B cell (primary cell): ENCODE data around the gene MIAT. TPM values are rescaled to one million over a fixed set of nuclear protein-coding genes. Genes with fewer than 3 reads are reported as not detected.

Experiments
- ATAC-seq: fragments of 200-7000 bp; cut with Tn5 transposase; one replicate; pipeline ENCODE4 v1.10.0; 2021; ENCODE audit warnings: low read depth, mild to moderate bottlenecking, moderate number of reproducible peaks, moderate library complexity
- CTCF ChIA-PET: fragments of 350-600 bp; sonication (Branson Sonifier 250); formaldehyde crosslinking; loops from one replicate; lab custom pipeline; 2021; ENCODE audit warnings: antibody characterized with exemption, inconsistent platforms; lab: Charles Lee
- POLR2A ChIA-PET: fragments of 350-600 bp; sonication (Branson Sonifier 250); formaldehyde crosslinking; loops from one replicate; lab custom pipeline; 2021; ENCODE audit warnings: antibody characterized with exemption; lab: Charles Lee
- DNase-seq: peaks from one replicate; pipeline ENCODE4 v3.0.0; 2013
- H2AFZ ChIP-seq: 2 replicates; pipeline ENCODE4 v1.6.1; 2012; ENCODE audit warnings: mild to moderate bottlenecking, low read depth, low read length; ENCODE audit not compliant: insufficient read depth, poor library complexity, severe bottlenecking
- H3K27ac ChIP-seq, 2 donors: 1 replicate in 1 of 2; 2 replicates in 1 of 2; pipeline ENCODE4 v1.5.1; 2012 to 2013; ENCODE audit warnings: low read length in 2 of 2, mild to moderate bottlenecking in 2 of 2, moderate library complexity in 1 of 2
- H3K27me3 ChIP-seq, 4 experiments: fragments of 200-600 bp in 1 of 4; sonication (generic) in 1 of 4; replicated peaks in 1 of 4; 1 replicate in 2 of 4; 2 replicates in 2 of 4; pipeline versions ENCODE4 v1.6.1 to v1.7.0; 2013 to 2016; ENCODE audit warnings: low read length in 3 of 4, mild to moderate bottlenecking in 2 of 4, mixed read lengths in 1 of 4, moderate library complexity in 1 of 4; ENCODE audit not compliant: insufficient read depth in 4 of 4, control insufficient read depth in 3 of 4; ENCODE audit errors: control extremely low read depth in 1 of 4
- H3K36me3 ChIP-seq, 2 experiments: replicated peaks in 1 of 2; 1 replicate in 1 of 2; 2 replicates in 1 of 2; pipeline versions ENCODE4 v1.6.1 to v1.7.1; 2013; ENCODE audit warnings: low read length in 1 of 2; ENCODE audit not compliant: insufficient read depth in 2 of 2, control insufficient read depth in 1 of 2; ENCODE audit errors: control extremely low read depth in 1 of 2, extremely low read depth in 1 of 2
- H3K4me1 ChIP-seq, 2 donors: fragments of 200-600 bp in 1 of 2; sonication (generic) in 1 of 2; 1 replicate in 1 of 2; 2 replicates in 1 of 2; pipeline versions ENCODE4 v1.5.1 to v1.6.1; 2013 to 2017; ENCODE audit warnings: low read length in 2 of 2; ENCODE audit not compliant: control insufficient read depth in 2 of 2, insufficient read depth in 2 of 2
- H3K4me2 ChIP-seq: replicated peaks from 2 replicates; pipeline ENCODE3; 2012; ENCODE audit warnings: mild to moderate bottlenecking, low read depth, low read length; ENCODE audit not compliant: poor library complexity, severe bottlenecking
- H3K4me3 ChIP-seq, 5 experiments: fragments of 200-600 bp in 1 of 5; sonication (generic) in 1 of 5; 1 replicate in 3 of 5; 2 replicates in 2 of 5; pipeline versions ENCODE4 v1.5.1 to v1.7.0; 2011 to 2016; ENCODE audit warnings: low read length in 4 of 5, mild to moderate bottlenecking in 4 of 5, low read depth in 2 of 5, control low read depth in 1 of 5, moderate library complexity in 1 of 5; ENCODE audit not compliant: insufficient read depth in 1 of 5; ENCODE audit errors: control extremely low read depth in 1 of 5, extremely low read depth in 1 of 5
- H3K79me2 ChIP-seq: fragments of 200-600 bp; sonication (generic); one replicate; pipeline ENCODE4 v1.6.0; 2016; ENCODE audit warnings: low read length; ENCODE audit not compliant: control insufficient read depth, insufficient read depth
- H3K9ac ChIP-seq: fragments of 200-600 bp; sonication (generic); 2 replicates; pipeline ENCODE4 v1.6.1; 2017; ENCODE audit warnings: mild to moderate bottlenecking, low read length, moderate library complexity
- H3K9me3 ChIP-seq, 3 donors: one replicate each; pipeline versions ENCODE4 v1.6.1 to v1.7.1; 2013; ENCODE audit warnings: low read length in 2 of 3; ENCODE audit not compliant: control insufficient read depth in 2 of 3, insufficient read depth in 1 of 3; ENCODE audit errors: control extremely low read depth in 1 of 3
- H4K20me1 ChIP-seq: 2 replicates; pipeline ENCODE4 v1.6.0; 2012; ENCODE audit warnings: mild to moderate bottlenecking, low read length; ENCODE audit not compliant: insufficient read depth, control insufficient read depth, poor library complexity, severe bottlenecking
- H3K27ac Mint-ChIP-seq: one replicate; pipeline ENCODE4 v1.8.0; 2021; ENCODE audit warnings: mixed read lengths
- H3K27me3 Mint-ChIP-seq: one replicate; pipeline ENCODE4 v1.8.0; 2021; ENCODE audit warnings: mixed read lengths
- H3K4me1 Mint-ChIP-seq: one replicate; pipeline ENCODE4 v1.8.0; 2021; ENCODE audit warnings: mixed read lengths
- H3K4me3 Mint-ChIP-seq: one replicate; pipeline ENCODE4 v1.8.0; 2021; ENCODE audit warnings: mixed read lengths
- H3K9me3 Mint-ChIP-seq: one replicate; pipeline ENCODE4 v1.8.0; 2022; ENCODE audit warnings: mixed read lengths; ENCODE audit not compliant: insufficient read depth
- EZH2 ChIP-seq: IDR thresholded peaks from 2 replicates; pipeline ENCODE4 v1.6.1; 2012; ENCODE audit warnings: borderline replicate concordance, low read depth, mild to moderate bottlenecking, moderate library complexity, low read length; ENCODE audit not compliant: insufficient read depth, poor library complexity, severe bottlenecking
- WGBS: methylation state at CpG from one replicate; pipeline ENCODE4 v1.1.5; 2013; ENCODE audit warnings: missing lambda C conversion rate; ENCODE audit not compliant: insufficient coverage; 5-methylcytosine and 5-hydroxymethylcytosine counted together
- intact Hi-C: fragments of 100-400 bp; cut with micrococcal nuclease; formaldehyde crosslinking; loops from one replicate; pipeline ENCODE4 v1.10.0; 2022
- polyA plus RNA-seq: library from polyadenylated mRNA; depleted of rRNA; stranded (reverse); fragments of >200 nt; gene quantifications from 2 replicates; pipeline ENCODE4 v1.2.3, GENCODE V29; 2012
- total RNA-seq, 2 donors: library from RNA; stranded (reverse); fragments of 120-200 nt in 1 of 2; gene quantifications; 1 replicate in 1 of 2; 2 replicates in 1 of 2; pipeline versions ENCODE4 v1.2.3 to v1.2.4, GENCODE V29; 2013 to 2022
- TF ChIP-seq, protein P1 (sequence below): fragments of 200-600 bp; IDR thresholded peaks from one replicate; pipeline ENCODE4 v1.8.0; 2022; ENCODE audit warnings: antibody characterized with exemption, mild to moderate bottlenecking

The MIAT gene
- total and polyA plus RNA-seq, 2 donors (not counting 1 experiment from before 2014, with no cell fraction given), result 14.8 to 18.4 TPM

DNA sequence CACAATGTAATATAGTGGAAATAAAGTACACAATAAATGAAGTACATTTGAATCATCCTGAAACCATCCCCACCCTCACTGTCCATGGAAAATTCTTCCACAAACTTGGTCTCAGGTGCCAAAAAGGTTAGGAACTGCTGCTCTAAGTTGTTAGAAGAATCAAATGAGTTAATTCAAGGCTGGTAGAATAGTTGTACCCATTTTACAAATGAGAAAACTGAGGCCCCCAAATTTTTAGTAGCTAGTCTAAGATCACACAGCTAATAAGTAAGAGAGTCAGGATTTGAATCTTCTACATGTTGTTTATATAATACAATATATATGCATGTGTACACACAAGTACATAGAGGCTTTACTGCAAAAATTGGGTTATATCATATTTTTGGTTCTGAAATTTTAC is 43.1 kb downstream of the MIAT start:
- POLR2A ChIA-PET, result no interaction called here
- peaks cover 4% of the 10 kb centered on the region for H3K9me3 Mint-ChIP-seq

DNA sequence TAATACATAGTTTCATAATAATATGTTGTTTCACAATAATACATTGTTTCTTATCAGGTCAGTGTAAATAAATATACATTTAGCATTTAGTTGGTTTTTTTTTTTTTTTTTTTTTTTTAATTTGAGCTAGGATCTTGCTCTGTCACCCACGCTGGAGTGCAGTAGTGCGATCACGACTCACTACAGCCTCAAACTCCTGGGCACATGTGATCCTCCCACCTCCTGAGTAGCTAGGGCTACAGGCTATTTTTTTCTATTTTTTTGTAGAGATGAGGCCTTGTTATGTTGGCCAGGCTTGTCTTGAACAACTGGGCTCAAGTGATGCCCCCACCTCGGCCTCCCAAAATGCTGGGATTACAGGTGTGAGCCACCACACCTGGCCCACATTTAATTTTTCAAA is 43.5 kb downstream of the MIAT start:
- Histone ChIP-seq H3K4me2 (no peak overlapping the region), H3K27ac (no peak overlapping the region), H4K20me1 (peaks cover 78% of the 10 kb centered on the region), H3K4me1 (no peaks in the 10 kb centered on the region), H3K9me3 (peaks cover 0 to 6% (median 0%) of the 10 kb centered on the region in 3 donors), H3K27me3 (no peaks in the 10 kb centered on the region), H3K79me2 (peaks cover 87% of the 10 kb centered on the region), H3K9ac (no peak overlapping the region), H2AFZ (no peak overlapping the region), H3K36me3 (peaks cover 11 to 35% of the 10 kb centered on the region in 2 experiments), H3K4me3 (no peak overlapping the region)
- H3K4me1 Mint-ChIP-seq, result peaks cover 26% of the 10 kb centered on the region
- DNase-seq (no peak), ATAC-seq (no peak)
- ChIA-PET POLR2A (no interaction called here), CTCF (interaction anchor here (0.6 to 1.2 kb wide), 3 partner anchors 10 to 1103 kb away, joined by 3 read pairs; no protein-coding TSS in a partner anchor)
- no peaks in the 10 kb centered on the region for H3K27me3 Mint-ChIP-seq
- no peak overlapping the region for H3K4me3 Mint-ChIP-seq
- no peak for TF ChIP-seq EZH2
- TF ChIP-seq, protein P1, sequence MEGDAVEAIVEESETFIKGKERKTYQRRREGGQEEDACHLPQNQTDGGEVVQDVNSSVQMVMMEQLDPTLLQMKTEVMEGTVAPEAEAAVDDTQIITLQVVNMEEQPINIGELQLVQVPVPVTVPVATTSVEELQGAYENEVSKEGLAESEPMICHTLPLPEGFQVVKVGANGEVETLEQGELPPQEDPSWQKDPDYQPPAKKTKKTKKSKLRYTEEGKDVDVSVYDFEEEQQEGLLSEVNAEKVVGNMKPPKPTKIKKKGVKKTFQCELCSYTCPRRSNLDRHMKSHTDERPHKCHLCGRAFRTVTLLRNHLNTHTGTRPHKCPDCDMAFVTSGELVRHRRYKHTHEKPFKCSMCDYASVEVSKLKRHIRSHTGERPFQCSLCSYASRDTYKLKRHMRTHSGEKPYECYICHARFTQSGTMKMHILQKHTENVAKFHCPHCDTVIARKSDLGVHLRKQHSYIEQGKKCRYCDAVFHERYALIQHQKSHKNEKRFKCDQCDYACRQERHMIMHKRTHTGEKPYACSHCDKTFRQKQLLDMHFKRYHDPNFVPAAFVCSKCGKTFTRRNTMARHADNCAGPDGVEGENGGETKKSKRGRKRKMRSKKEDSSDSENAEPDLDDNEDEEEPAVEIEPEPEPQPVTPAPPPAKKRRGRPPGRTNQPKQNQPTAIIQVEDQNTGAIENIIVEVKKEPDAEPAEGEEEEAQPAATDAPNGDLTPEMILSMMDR, result no peak
- no peak overlapping the region for H3K27ac Mint-ChIP-seq
- H3K9me3 Mint-ChIP-seq, result peaks cover 4% of the 10 kb centered on the region
- intact Hi-C loops, result no loop called here
- WGBS, result no CpG with 5 or more reads among the region's 4 CpGs

More for the DNA sequence above, 43.1 kb downstream of the MIAT start:
- H3K9ac ChIP-seq, result no peak overlapping the region
- H3K36me3 ChIP-seq, result peaks cover 11 to 39% of the 10 kb centered on the region in 2 experiments
- ATAC-seq (no peak), DNase-seq (no peak)
- H3K4me1 ChIP-seq, result no peaks in the 10 kb centered on the region
- Mint-ChIP-seq H3K27ac (no peak overlapping the region), H3K4me3 (no peak overlapping the region), H3K27me3 (no peaks in the 10 kb centered on the region), H3K4me1 (peaks cover 23% of the 10 kb centered on the region)
- H3K4me2 ChIP-seq, result no peak overlapping the region
- intact Hi-C loops, result no loop called here
- CTCF ChIA-PET, result interaction anchor here (1.2 kb wide), 1 partner anchor 9 kb away, joined by 3 read pairs; no protein-coding TSS in a partner anchor
- H3K9me3 ChIP-seq, result peaks cover 0 to 6% (median 0%) of the 10 kb centered on the region in 3 donors
- H4K20me1 ChIP-seq, result peaks cover 82% of the 10 kb centered on the region
- H3K27ac ChIP-seq, result no peak overlapping the region
- no peaks in the 10 kb centered on the region for H3K27me3 ChIP-seq
- H2AFZ ChIP-seq, result no peak overlapping the region
- peaks cover 91% of the 10 kb centered on the region for H3K79me2 ChIP-seq
- TF ChIP-seq EZH2, result no peak
- TF ChIP-seq, protein P1, result no peak
- no peak overlapping the region for H3K4me3 ChIP-seq
